22Rv1 (cell line): ENCODE results near the gene ST3GAL3.

Source experiments
- CTCF ChIP-seq: fragments of 450-650 bp; IDR thresholded peaks from 2 replicates; pipeline ENCODE4 v1.5.1; 2017; ENCODE audit warnings: mild to moderate bottlenecking
- ZFX ChIP-seq: fragments of 450-650 bp; IDR thresholded peaks from 2 replicates; pipeline ENCODE4 v1.6.1; 2017; ENCODE audit warnings: antibody characterized with exemption, borderline replicate concordance

- TF ChIP-seq CTCF (no peak), ZFX (no peak)
Observed at GRCh38 chr1:43951021-43951985, 244.0 kb downstream of the ST3GAL3 start.
